Adrenal gland (tissue), 5 donors: ENCODE data around the gene KRTAP26-1.

Source experiments
- POLR2A ChIP-seq, 2 donors: fragments of 450-650 bp; IDR thresholded peaks; one replicate each; pipeline ENCODE4 v1.6.1; 2017; ENCODE audit warnings: antibody characterized with exemption in 2 of 2, mild to moderate bottlenecking in 2 of 2, moderate library complexity in 1 of 2
- TF ChIP-seq, protein P1 (sequence below), 6 experiments: fragments of 450-650 bp in 4 of 6; fragments of 200-600 bp in 2 of 6; sonication (generic) in 1 of 6; IDR thresholded peaks; 1 replicate in 5 of 6; 2 replicates in 1 of 6; pipeline versions ENCODE4 v1.5.1 to v1.8.0; 2016 to 2021; ENCODE audit warnings: antibody characterized with exemption in 6 of 6, mild to moderate bottlenecking in 2 of 6, moderate library complexity in 1 of 6
- donor health status: DM: no; HTN: no; CAD: no.

DNA sequence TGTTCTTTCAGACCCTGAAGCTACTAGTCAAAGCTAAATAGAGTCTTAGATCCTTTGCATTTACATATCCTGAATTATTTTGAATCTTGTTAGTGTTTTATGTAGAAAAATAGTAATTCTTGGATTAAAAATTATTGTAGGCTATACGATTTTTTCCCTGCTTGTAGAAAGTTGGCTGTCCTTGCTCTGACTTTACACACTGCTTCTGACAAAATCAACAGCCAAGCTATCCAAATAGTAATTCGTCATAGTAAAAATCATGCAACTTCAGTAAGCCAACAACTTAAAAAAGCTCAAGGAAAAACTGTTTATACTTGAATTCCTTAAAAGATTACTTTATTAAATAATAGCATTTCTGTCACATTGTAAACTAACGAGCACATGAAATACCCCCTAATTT lies 35.8 kb upstream of the KRTAP26-1 start:
- no peak for TF ChIP-seq POLR2A (IDR thresholded peaks at IDR 0.05)
- TF ChIP-seq, protein P1, sequence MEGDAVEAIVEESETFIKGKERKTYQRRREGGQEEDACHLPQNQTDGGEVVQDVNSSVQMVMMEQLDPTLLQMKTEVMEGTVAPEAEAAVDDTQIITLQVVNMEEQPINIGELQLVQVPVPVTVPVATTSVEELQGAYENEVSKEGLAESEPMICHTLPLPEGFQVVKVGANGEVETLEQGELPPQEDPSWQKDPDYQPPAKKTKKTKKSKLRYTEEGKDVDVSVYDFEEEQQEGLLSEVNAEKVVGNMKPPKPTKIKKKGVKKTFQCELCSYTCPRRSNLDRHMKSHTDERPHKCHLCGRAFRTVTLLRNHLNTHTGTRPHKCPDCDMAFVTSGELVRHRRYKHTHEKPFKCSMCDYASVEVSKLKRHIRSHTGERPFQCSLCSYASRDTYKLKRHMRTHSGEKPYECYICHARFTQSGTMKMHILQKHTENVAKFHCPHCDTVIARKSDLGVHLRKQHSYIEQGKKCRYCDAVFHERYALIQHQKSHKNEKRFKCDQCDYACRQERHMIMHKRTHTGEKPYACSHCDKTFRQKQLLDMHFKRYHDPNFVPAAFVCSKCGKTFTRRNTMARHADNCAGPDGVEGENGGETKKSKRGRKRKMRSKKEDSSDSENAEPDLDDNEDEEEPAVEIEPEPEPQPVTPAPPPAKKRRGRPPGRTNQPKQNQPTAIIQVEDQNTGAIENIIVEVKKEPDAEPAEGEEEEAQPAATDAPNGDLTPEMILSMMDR (IDR thresholded peaks at IDR 0.05): no peak
